GM12878 (cell line): ENCODE measurements around the gene SLC25A30. TPM values are rescaled to one million over a fixed set of nuclear protein-coding genes. Genes with fewer than 3 reads are reported as not detected.
"Not testable (repeated sequence)": the region's sequence is repeated elsewhere in the genome, so short reads cannot be mapped to it uniquely, and the experiment has no call there.

ENCODE experiments used
- ATAC-seq: fragments of 200-7000 bp; cut with Tn5 transposase; 3 replicates; pipeline ENCODE4 v1.9.1; 2020; ENCODE audit warnings: mild to moderate bottlenecking, moderate library complexity
- BruUV-seq: library from RNA; stranded (reverse); fragments of 400-500 nt; replicated peaks from 2 replicates; lab custom pipeline; 2021; lab: Mats Ljungman, UMichigan
- CTCF ChIA-PET: fragments of 300-600 bp; sonication (Branson Sonifier 250); formaldehyde crosslinking; extraction: SDS; loops from one replicate; lab custom pipeline; 2021; ENCODE audit warnings: inconsistent platforms; lab: Yijun Ruan, JAX
- POLR2A ChIA-PET: fragments of 350-600 bp; formaldehyde crosslinking; extraction: SDS; loops from one replicate; lab custom pipeline; 2021; ENCODE audit warnings: inconsistent platforms; lab: Charles Lee
- RAD21 ChIA-PET: fragments of 300-600 bp; sonication (Branson Sonifier 250); formaldehyde crosslinking; loops from one replicate; lab custom pipeline; 2023; ENCODE audit warnings: antibody characterized with exemption; ENCODE audit not compliant: unreplicated experiment; lab: Charles Lee
- SMC1A ChIA-PET: fragments of 300-600 bp; sonication (Branson Sonifier 250); formaldehyde crosslinking; loops from one replicate; lab custom pipeline; 2023; ENCODE audit not compliant: unreplicated experiment, uncharacterized antibody; lab: Charles Lee
- DNase-seq: peaks from one replicate; pipeline ENCODE4 v3.0.0-alpha.2; 2011; ENCODE audit warnings: low read depth, low spot score
- FAIRE-seq: peaks from 3 replicates; lab custom pipeline; 2011; peaks lifted over from hg19 to GRCh38; lab: Jason Lieb, UNC
- H2AFZ ChIP-seq: 2 replicates; pipeline ENCODE4 v1.6.0; 2011; ENCODE audit warnings: low read depth, low read length, control low read depth; ENCODE audit not compliant: control insufficient read depth
- H3K27ac ChIP-seq: 2 replicates; pipeline ENCODE4 v1.5.1; 2011; ENCODE audit warnings: control low read depth; ENCODE audit not compliant: control insufficient read depth, insufficient read depth
- H3K27me3 ChIP-seq, 2 experiments: replicated peaks in 1 of 2; 2 replicates each; pipeline versions ENCODE4 v1.6.0 to v1.6.1; 2011; ENCODE audit warnings: low read length in 1 of 2; ENCODE audit not compliant: control insufficient read depth in 2 of 2, insufficient read depth in 2 of 2
- H3K36me3 ChIP-seq, 2 experiments: 2 replicates each; pipeline ENCODE4 v1.5.1; 2011; ENCODE audit warnings: low read length in 1 of 2; ENCODE audit not compliant: control insufficient read depth in 2 of 2, insufficient read depth in 2 of 2
- H3K4me1 ChIP-seq: 2 replicates; pipeline ENCODE4 v1.6.1; 2011; ENCODE audit warnings: mild to moderate bottlenecking, low read length, moderate library complexity, mixed read lengths; ENCODE audit not compliant: control insufficient read depth, insufficient read depth
- H3K4me2 ChIP-seq: 2 replicates; pipeline ENCODE4 v1.6.0; 2011; ENCODE audit warnings: control low read depth; ENCODE audit not compliant: control insufficient read depth, insufficient read depth
- H3K4me3 ChIP-seq: fragments of 200-600 bp; sonication (generic); 2 replicates; pipeline ENCODE4 v1.5.1; 2016
- H3K79me2 ChIP-seq: 2 replicates; pipeline ENCODE4 v1.6.0; 2011; ENCODE audit warnings: low read length; ENCODE audit not compliant: control insufficient read depth, insufficient read depth
- H3K9ac ChIP-seq: 2 replicates; pipeline ENCODE4 v1.8.0; 2011; ENCODE audit warnings: low read length, control low read depth, mixed read lengths; ENCODE audit not compliant: control insufficient read depth, insufficient read depth
- H3K9me3 ChIP-seq: replicated peaks from 3 replicates; pipeline ENCODE4 v1.5.1; 2011; ENCODE audit warnings: mild to moderate bottlenecking, low read length; ENCODE audit not compliant: control insufficient read depth, insufficient read depth
- H4K20me1 ChIP-seq: 2 replicates; pipeline ENCODE4 v1.6.0; 2011; ENCODE audit not compliant: control insufficient read depth, insufficient read depth
- ATF2 ChIP-seq: IDR thresholded peaks from 2 replicates; pipeline ENCODE4 v1.6.1; 2012; ENCODE audit warnings: low read length, inconsistent platforms
- CHD2 ChIP-seq: IDR thresholded peaks from 2 replicates; pipeline ENCODE4 v1.6.1; 2011; ENCODE audit warnings: low read depth, low read length, improper control_type of control experiment, borderline replicate concordance
- FOXK2 ChIP-seq: fragments of 450-650 bp; IDR thresholded peaks from 2 replicates; pipeline ENCODE4 v1.6.1; 2017; ENCODE audit warnings: mild to moderate bottlenecking, moderate library complexity
- KDM1A ChIP-seq: fragments of 200-600 bp; sonication (generic); IDR thresholded peaks from 2 replicates; pipeline ENCODE4 v1.6.1; 2016; ENCODE audit warnings: borderline replicate concordance
- MLLT1 ChIP-seq: fragments of 450-650 bp; IDR thresholded peaks from 2 replicates; pipeline ENCODE4 v1.6.1; 2016; ENCODE audit warnings: mild to moderate bottlenecking
- RAD51 ChIP-seq: fragments of 450-650 bp; IDR thresholded peaks from 2 replicates; pipeline ENCODE4 v1.6.1; 2016; ENCODE audit warnings: moderate library complexity, mild to moderate bottlenecking, inconsistent platforms
- RBBP5 ChIP-seq: fragments of 200-600 bp; sonication (generic); conservative IDR thresholded peaks from 2 replicates; pipeline ENCODE4 v1.6.1; 2016
- ZNF24 ChIP-seq: fragments of 450-650 bp; IDR thresholded peaks from 2 replicates; pipeline ENCODE4 v1.6.1; 2017; ENCODE audit warnings: antibody characterized with exemption, mild to moderate bottlenecking
- WGBS: methylation state at CpG from one replicate; pipeline ENCODE4 v1.1.6; 2016; ENCODE audit warnings: low lambda C conversion rate; ENCODE audit not compliant: insufficient replicate concordance, insufficient coverage; ENCODE audit errors: missing lambda C conversion rate; 5-methylcytosine and 5-hydroxymethylcytosine counted together
- in situ Hi-C: fragments of 300-500 bp; cut with MboI; formaldehyde crosslinking; loops from 9 replicates; pipeline ENCODE4 v1.14.3; 2018; ENCODE audit warnings: mixed read lengths
- intact Hi-C: fragments of 100-400 bp; cut with micrococcal nuclease; formaldehyde crosslinking; loops from one replicate; pipeline ENCODE4 v1.14.2; 2022; ENCODE audit not compliant: unreplicated experiment
- polyA plus RNA-seq, 11 experiments: library from polyadenylated mRNA; depleted of rRNA in 4 of 11; unstranded in 6 of 11; stranded (reverse) in 5 of 11; fragments of >200 nt; fragmentation: Nextera tagmentation in 4 of 11; fragmentation: Illumina TruSeq in 1 of 11; extraction: Ambion mirVana in 4 of 11; extraction: Trizol in 1 of 11; gene quantifications; 1 replicate in 1 of 11; 2 replicates in 10 of 11; pipeline versions ENCODE4 v1.2.1 to v1.2.3, GENCODE V29; 2011 to 2016; ENCODE audit warnings: inconsistent platforms in 2 of 11, missing spikeins in 2 of 11, low read depth in 1 of 11
- total RNA-seq, 4 experiments: library from RNA; depleted of rRNA in 3 of 4; stranded (reverse); fragments of >200 nt in 3 of 4; fragmentation: Illumina TruSeq in 1 of 4; extraction: Trizol in 1 of 4; gene quantifications; 2 replicates each; pipeline versions ENCODE4 v1.2.1 to v1.2.3, GENCODE V29; 2013 to 2021
- TF ChIP-seq, protein P1 (sequence below): fragments of 450-650 bp; IDR thresholded peaks from 2 replicates; pipeline ENCODE4 v1.6.1; 2018; ENCODE audit warnings: borderline replicate concordance, mild to moderate bottlenecking; ENCODE audit not compliant: partially characterized antibody

Gene SLC25A30
- total and polyA plus RNA-seq, 10 of the 15 experiments (the other 5 are each of a cell fraction or from before 2014, with no cell fraction given): 2.4 to 18.0 (median 8.9) TPM

GRCh38 chr13:45381196-45381595 lies 37.0 kb downstream of the SLC25A30 start:
- Histone ChIP-seq H3K9me3 (no peaks in the 10 kb centered on the region), H3K27ac (no peak overlapping the region)
- intact Hi-C loops: no loop called here
- no peak for ATAC-seq
- CTCF ChIA-PET: no interaction called here
- TF ChIP-seq CHD2 (no peak), RBBP5 (no peak), FOXK2 (no peak), ATF2 (no peak), KDM1A (no peak), ZNF24 (no peak), RAD51 (no peak), MLLT1 (no peak)
- TF ChIP-seq, protein P1, sequence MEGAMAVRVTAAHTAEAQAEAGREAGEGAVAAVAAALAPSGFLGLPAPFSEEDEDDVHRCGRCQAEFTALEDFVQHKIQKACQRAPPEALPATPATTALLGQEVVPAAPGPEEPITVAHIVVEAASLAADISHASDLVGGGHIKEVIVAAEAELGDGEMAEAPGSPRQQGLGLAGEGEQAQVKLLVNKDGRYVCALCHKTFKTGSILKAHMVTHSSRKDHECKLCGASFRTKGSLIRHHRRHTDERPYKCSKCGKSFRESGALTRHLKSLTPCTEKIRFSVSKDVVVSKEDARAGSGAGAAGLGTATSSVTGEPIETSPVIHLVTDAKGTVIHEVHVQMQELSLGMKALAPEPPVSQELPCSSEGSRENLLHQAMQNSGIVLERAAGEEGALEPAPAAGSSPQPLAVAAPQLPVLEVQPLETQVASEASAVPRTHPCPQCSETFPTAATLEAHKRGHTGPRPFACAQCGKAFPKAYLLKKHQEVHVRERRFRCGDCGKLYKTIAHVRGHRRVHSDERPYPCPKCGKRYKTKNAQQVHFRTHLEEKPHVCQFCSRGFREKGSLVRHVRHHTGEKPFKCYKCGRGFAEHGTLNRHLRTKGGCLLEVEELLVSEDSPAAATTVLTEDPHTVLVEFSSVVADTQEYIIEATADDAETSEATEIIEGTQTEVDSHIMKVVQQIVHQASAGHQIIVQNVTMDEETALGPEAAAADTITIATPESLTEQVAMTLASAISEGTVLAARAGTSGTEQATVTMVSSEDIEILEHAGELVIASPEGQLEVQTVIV: no peak
- TF ChIP-seq, all 136 proteins: peak for 0
- Histone ChIP-seq H3K79me2 (no peaks in the 10 kb centered on the region), H4K20me1 (no peaks in the 10 kb centered on the region), H3K4me1 (no peaks in the 10 kb centered on the region), H3K4me2 (no peak overlapping the region), H3K36me3 (no peaks in the 10 kb centered on the region), H2AFZ (no peak overlapping the region), H3K4me3 (no peak overlapping the region), H3K27me3 (no peaks in the 10 kb centered on the region), H3K9ac (no peak overlapping the region)
- SMC1A ChIA-PET: no interaction called here
- in situ Hi-C loops: no loop called here
- RAD21 ChIA-PET: no interaction called here
- DNase-seq (no peak), FAIRE-seq (no peak)
- POLR2A ChIA-PET: no interaction called here
- WGBS: no CpG with 5 or more reads among the region's 12 CpGs
- no TSS peak for BruUV-seq

DNA sequence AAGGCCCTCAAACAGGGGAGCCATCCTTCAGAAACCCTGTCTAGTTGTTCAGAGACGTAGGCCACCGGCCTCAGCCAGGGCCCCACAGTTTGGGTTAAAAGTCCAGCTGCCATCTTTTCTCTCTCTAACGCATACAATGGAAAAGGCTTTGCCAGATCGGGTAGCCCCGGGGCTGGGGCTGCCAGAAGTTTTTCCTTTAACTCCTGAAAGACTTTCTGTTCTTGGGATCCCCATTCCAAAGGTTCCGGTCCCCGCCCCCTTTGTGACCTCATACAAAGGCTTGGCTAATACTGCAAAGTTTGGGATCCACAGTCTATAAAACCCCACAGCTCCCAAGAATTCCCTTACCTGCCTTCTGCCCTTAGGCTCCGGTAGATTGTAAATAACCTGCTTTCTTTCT lies 37.5 kb downstream of the SLC25A30 start:
- H2AFZ ChIP-seq, SMC1A ChIA-PET, intact Hi-C loops, H3K4me1 ChIP-seq, in situ Hi-C loops, H3K9me3 ChIP-seq, ATAC-seq, H3K27me3 ChIP-seq, FAIRE-seq, DNase-seq, H3K27ac ChIP-seq, H3K4me2 ChIP-seq, POLR2A ChIA-PET, RAD21 ChIA-PET, H3K36me3 ChIP-seq, H3K4me3 ChIP-seq, H3K79me2 ChIP-seq, H4K20me1 ChIP-seq, H3K9ac ChIP-seq, CTCF ChIA-PET, BruUV-seq: not testable (repeated sequence)
- WGBS: 99% methylated on average over 6 of the region's 8 CpGs
